K562 (cell line): ENCODE measurements around the gene PI4KA. TPM values are rescaled to one million over a fixed set of nuclear protein-coding genes. Genes with fewer than 3 reads are reported as not detected.

Experiments used
- CBX2 ChIP-seq: fragments of 200-600 bp; sonication (generic); IDR thresholded peaks from one replicate; pipeline ENCODE4 v1.6.1; 2012; ENCODE audit warnings: mild to moderate bottlenecking, low read length, inconsistent platforms; ENCODE audit not compliant: insufficient read depth, poor library complexity, severe bottlenecking
- DMBX1 ChIP-seq: fragments of 250-450 bp; sonication (Bioruptor Pico); IDR thresholded peaks from 2 replicates; pipeline ENCODE4 v1.8.0; 2022; ENCODE audit warnings: inconsistent platforms, mild to moderate bottlenecking, moderate library complexity, borderline replicate concordance
- ELF4 ChIP-seq: fragments of 450-650 bp; formaldehyde crosslinking; IDR thresholded peaks from 2 replicates; pipeline ENCODE4 v1.4.0; 2022; ENCODE audit warnings: missing genetic modification characterization
- FOXJ3 ChIP-seq: sonication (generic); formaldehyde crosslinking; IDR thresholded peaks from 2 replicates; pipeline ENCODE4 v1.4.0; 2020; ENCODE audit warnings: mild to moderate bottlenecking, missing genetic modification reagents
- JUN ChIP-seq, 2 experiments: sonication (generic) in 1 of 2; formaldehyde crosslinking in 1 of 2; IDR thresholded peaks; 2 replicates each; pipeline versions ENCODE4 v1.6.1 to v1.8.0; 2012 to 2022; ENCODE audit warnings: borderline replicate concordance in 2 of 2, mild to moderate bottlenecking in 2 of 2, improper control_type of control experiment in 1 of 2, low read depth in 1 of 2, low read length in 1 of 2, missing genetic modification reagents in 1 of 2
- POLR2A ChIP-seq: fragments of 450-650 bp; conservative IDR thresholded peaks from 2 replicates; pipeline ENCODE4 v1.6.1; 2016
- RBM34 ChIP-seq: fragments of 200-400 bp; formaldehyde crosslinking; IDR thresholded peaks from 2 replicates; pipeline ENCODE4 v1.6.1; 2018; ENCODE audit warnings: low read length, borderline replicate concordance; ENCODE audit not compliant: insufficient read depth
- SRSF1 ChIP-seq: fragments of 200-400 bp; formaldehyde crosslinking; IDR thresholded peaks from 2 replicates; pipeline ENCODE4 v1.6.1; 2017; ENCODE audit warnings: mild to moderate bottlenecking, low read depth, low read length, moderate library complexity
- ZNF140 ChIP-seq: fragments of 250-450 bp; sonication (Bioruptor Pico); IDR thresholded peaks from 2 replicates; pipeline ENCODE4 v1.8.0; 2021; ENCODE audit warnings: moderate library complexity, mild to moderate bottlenecking, inconsistent platforms
- polyA plus RNA-seq, 8 experiments: library from polyadenylated mRNA; depleted of rRNA in 4 of 8; stranded (reverse) in 5 of 8; unstranded in 3 of 8; fragments of >200 nt; fragmentation: Nextera tagmentation in 2 of 8; fragmentation: Illumina TruSeq in 1 of 8; extraction: Ambion mirVana in 2 of 8; extraction: Trizol in 1 of 8; gene quantifications; 2 replicates each; pipeline versions ENCODE4 v1.2.1 to v1.2.3, GENCODE V29; 2011 to 2014; ENCODE audit warnings: inconsistent platforms in 1 of 8, missing spikeins in 1 of 8
- total RNA-seq, 7 experiments: library from RNA; depleted of rRNA in 6 of 7; stranded (reverse); fragments of >200 nt in 6 of 7; fragmentation: Illumina TruSeq in 2 of 7; extraction: Trizol in 2 of 7; gene quantifications; 2 replicates each; pipeline versions ENCODE4 v1.2.1 to v1.2.3, GENCODE V29; 2011 to 2021; ENCODE audit warnings: low replicate concordance in 1 of 7
- TF ChIP-seq, protein P1 (sequence below): fragments of 250-450 bp; sonication (Bioruptor Pico); IDR thresholded peaks from 2 replicates; pipeline ENCODE4 v1.6.1; 2021; ENCODE audit warnings: mild to moderate bottlenecking
- TF ChIP-seq, protein P2 (sequence below): fragments of 450-650 bp; formaldehyde crosslinking; conservative IDR thresholded peaks from 2 replicates; pipeline ENCODE4 v1.4.0; 2022; ENCODE audit warnings: mild to moderate bottlenecking, missing genetic modification characterization

Gene PI4KA
- total and polyA plus RNA-seq, 9 of the 15 experiments (the other 6 are each of a cell fraction or from before 2014, with no cell fraction given), result 7.3 to 187 (median 84.7) TPM

DNA sequence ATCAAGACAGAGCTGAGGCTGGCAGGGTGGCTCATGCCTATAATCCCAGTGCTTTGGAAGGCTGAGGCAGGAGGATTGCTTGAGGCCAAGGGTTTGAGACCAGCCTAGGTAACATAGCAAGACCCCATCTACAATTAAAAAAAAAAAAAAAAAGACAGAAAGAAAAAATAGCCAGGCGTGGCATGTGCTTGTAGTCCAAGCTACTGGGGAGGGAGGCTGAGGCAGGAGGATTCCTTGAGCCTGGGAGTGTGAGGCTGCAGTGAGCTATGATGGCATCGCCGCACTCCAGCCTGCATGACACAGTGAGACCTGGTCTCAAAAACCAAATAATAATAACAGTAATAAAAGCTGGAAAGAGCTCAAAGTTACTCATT, 75.3 kb downstream of the PI4KA start (continued):
- TF ChIP-seq SRSF1, result no peak
- no peak for TF ChIP-seq CBX2
- TF ChIP-seq DMBX1 (CRISPR knock-in tag), result 0 out of 2 replicates have a peak, but pooled peaks have one; percentile 26
- TF ChIP-seq, protein P1, sequence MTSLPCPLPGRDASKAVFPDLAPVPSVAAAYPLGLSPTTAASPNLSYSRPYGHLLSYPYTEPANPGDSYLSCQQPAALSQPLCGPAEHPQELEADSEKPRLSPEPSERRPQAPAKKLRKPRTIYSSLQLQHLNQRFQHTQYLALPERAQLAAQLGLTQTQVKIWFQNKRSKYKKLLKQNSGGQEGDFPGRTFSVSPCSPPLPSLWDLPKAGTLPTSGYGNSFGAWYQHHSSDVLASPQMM (CRISPR knock-in tag), result no peak
- TF ChIP-seq, protein P2, sequence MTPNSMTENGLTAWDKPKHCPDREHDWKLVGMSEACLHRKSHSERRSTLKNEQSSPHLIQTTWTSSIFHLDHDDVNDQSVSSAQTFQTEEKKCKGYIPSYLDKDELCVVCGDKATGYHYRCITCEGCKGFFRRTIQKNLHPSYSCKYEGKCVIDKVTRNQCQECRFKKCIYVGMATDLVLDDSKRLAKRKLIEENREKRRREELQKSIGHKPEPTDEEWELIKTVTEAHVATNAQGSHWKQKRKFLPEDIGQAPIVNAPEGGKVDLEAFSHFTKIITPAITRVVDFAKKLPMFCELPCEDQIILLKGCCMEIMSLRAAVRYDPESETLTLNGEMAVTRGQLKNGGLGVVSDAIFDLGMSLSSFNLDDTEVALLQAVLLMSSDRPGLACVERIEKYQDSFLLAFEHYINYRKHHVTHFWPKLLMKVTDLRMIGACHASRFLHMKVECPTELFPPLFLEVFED, result 0 out of 2 replicates have a peak, but pooled peaks have one; percentile 13
- TF ChIP-seq POLR2A, result no peak
- TF ChIP-seq FOXJ3 (CRISPR knock-in tag), result no peak
- TF ChIP-seq RBM34, result no peak
- TF ChIP-seq JUN (IDR thresholded peaks at IDR 0.05; ENCODE audit: borderline replicate concordance, low read depth, low read length), result no peak
- TF ChIP-seq JUN (CRISPR knock-in tag; IDR thresholded peaks at IDR 0.05; ENCODE audit: borderline replicate concordance), result no peak
- TF ChIP-seq ZNF140, result 0 out of 2 replicates have a peak, but pooled peaks have one; percentile 50
- 0 out of 2 replicates have a peak, but pooled peaks have one; percentile 32 for TF ChIP-seq ELF4 (CRISPR knock-in tag)
